GM13977 (cell line): ENCODE measurements around the gene VPS13D.
A peak's percentile ranks its signal among the peaks of the same experiment; 100 is the strongest.

Experiments
- DNase-seq: peaks from one replicate; pipeline ENCODE4 v3.0.0; 2012; ENCODE audit warnings: low spot score
- CTCF ChIP-seq: IDR thresholded peaks from 2 replicates; pipeline ENCODE4 v1.5.1; 2012; ENCODE audit warnings: mild to moderate bottlenecking, control low read depth; ENCODE audit not compliant: insufficient read depth; ENCODE audit errors: extremely low read depth, missing control alignments
- in situ Hi-C: fragments of 300-500 bp; cut with MboI; formaldehyde crosslinking; loops from one replicate; pipeline ENCODE4 v1.12.0; 2022; ENCODE audit warnings: low sequenced_read_pairs, low pct_unique_long_range_greater_than_20kb, mixed read lengths, inconsistent platforms; ENCODE audit not compliant: unreplicated experiment

VPS13D gene

DNA sequence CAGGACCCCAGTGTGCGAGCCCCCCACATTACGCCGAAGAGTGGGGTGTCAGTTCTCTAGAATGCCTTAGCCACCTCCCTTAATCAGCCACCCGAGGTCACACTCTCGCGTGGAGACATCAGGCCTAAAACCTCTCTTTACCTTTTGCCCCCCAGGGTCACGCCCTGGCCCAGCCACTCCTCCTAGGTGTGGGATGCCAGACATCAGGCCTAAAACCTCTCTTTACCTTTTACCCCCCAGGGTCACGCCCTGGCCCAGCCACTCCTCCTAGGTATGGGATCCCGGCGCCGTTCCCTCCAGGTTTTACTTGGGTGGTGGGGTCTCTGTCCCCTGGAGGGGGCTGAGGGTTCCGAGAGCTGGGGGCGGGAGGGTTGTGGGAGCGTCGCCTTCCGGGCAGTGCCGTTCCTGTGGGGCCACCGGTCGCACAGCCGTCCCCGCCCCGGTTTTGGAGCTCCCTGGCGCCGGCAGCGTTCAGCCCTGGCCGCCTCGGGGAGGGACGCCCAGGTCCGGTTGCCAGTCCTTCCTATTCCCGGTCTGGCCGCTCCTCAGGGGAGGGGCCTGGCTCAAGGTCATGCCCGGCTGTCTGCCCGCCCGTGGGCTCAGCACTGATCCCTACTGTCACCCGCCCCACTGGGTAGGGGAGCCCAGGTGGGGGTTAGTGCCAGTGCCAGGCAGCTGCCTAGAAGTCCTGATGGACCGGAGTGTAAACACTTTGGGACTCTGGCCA is 882 bp downstream of the VPS13D start:
- peak; percentile 50 for DNase-seq
- TF ChIP-seq CTCF: no peak
- in situ Hi-C loops: no loop called here

GRCh38 chr1:12231276-12231595 is 1.4 kb downstream of the VPS13D start:
- in situ Hi-C loops: no loop called here
- TF ChIP-seq CTCF: no peak
- DNase-seq: no peak

DNA sequence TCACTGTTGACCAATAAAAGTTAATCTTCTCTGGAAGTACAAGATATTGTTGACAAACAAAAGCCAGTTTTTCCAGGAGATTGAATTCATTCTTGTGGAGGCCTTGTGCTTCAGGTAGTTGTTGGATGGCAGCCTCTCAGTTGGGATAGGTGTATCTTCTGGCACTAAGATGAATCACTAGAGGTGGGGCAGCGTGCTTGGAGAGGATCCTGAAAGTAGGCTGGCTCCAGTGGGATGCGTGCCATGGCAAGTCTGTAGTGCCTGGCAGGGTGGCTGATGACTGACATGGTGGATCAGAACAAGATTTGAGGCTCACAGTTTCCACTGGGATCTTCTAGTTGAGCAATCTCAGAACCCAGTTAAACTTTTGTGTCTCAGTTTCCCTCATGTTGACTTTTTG is 2.4 kb downstream of the VPS13D start:
- DNase-seq: no peak
- in situ Hi-C loops: no loop called here
- TF ChIP-seq CTCF: no peak

DNA sequence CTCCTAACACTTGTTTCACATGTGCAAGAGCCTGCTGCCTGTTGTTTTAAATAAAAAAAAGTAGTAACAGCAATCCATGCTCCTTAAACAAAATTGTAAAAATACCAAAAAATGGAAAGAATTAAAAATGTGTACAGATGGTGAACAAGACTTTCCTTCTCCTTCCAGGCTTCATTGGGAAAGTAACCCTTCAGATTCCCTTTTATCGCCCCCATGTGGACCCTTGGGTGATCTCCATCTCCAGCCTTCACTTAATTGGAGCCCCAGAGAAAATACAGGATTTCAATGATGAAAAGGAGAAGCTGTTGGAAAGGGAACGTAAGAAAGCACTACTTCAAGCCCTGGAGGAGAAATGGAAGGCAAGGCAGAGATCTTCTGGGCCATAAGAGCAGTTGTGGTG is 14.2 kb downstream of the VPS13D start:
- DNase-seq: no peak
- peak; percentile 46 for TF ChIP-seq CTCF
- in situ Hi-C loops: no loop called here

DNA sequence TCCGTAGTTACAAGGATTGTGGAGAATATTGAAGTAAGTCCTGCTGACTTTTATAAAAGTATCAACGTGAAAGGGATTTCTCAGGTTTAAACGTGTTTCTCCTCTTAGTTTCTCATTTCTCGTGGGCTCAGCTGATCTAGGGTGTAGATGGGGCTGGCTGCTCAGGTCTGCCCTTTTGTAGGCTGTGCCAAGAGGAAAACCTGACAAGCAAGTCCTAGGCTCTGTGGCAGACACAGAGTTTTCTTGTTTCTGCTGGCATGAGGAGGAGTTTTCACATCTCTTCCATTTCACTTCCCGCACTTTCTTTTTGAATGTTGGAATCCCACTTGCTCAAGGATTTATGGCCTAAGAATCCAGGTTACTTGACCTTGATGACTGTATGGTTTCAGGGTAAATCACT is 14.8 kb downstream of the VPS13D start:
- no peak for TF ChIP-seq CTCF
- no peak for DNase-seq
- in situ Hi-C loops: no loop called here

DNA sequence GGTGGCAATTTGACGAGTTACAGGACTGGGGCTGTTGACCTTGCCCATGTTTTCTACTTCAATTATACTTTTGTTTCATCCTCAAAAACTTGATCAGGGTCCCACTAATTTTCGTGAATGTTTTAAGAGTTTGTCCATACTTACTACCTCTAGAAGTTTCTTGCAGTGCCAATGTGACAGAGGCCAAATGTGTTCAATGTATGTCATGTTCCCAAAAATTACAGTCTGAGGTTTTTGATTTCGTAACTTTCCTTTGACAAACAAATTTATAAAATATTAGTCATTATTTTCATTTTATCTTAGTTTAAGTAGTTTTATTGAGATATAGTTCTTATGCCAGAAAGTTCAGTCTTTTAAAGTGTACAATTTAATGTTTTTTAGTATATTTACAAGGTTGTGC is 15.3 kb downstream of the VPS13D start:
- TF ChIP-seq CTCF: no peak
- no peak for DNase-seq
- in situ Hi-C loops: no loop called here

DNA sequence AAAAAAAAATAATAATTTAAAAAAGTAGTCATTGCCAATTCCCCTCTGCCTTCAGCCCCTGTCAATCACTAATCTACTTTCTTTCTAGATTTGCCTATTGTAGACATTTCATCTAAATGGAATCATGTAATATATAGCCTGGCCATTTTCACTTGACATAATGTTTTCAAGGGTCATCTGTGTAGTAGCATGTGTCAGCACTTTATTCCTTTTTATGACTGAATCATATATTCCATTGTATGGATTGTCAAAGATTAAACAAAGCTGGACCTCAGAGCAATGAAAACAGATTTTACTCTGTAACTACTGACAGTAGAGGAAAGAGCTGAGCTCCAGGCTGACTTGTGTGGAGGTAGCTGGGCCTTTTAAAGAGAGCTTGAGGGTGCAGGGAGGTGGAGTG is 15.9 kb downstream of the VPS13D start:
- DNase-seq: no peak
- no peak for TF ChIP-seq CTCF
- in situ Hi-C loops: no loop called here
